GM06990 (cell line): ENCODE data around the gene HDAC1.

ENCODE experiments used
- DNase-seq: peaks from one replicate; pipeline ENCODE4 v3.0.0-alpha.2; 2011; ENCODE audit not compliant: insufficient read length; ENCODE audit errors: extremely low read depth
- H3K27me3 ChIP-seq: replicated peaks from 2 replicates; pipeline ENCODE4 v1.6.0; 2011; ENCODE audit warnings: low read length; ENCODE audit not compliant: control insufficient read depth, insufficient read depth
- H3K36me3 ChIP-seq: 2 replicates; pipeline ENCODE4 v1.5.1; 2011; ENCODE audit warnings: low read length; ENCODE audit not compliant: control insufficient read depth, insufficient read depth
- H3K4me3 ChIP-seq: replicated peaks from 2 replicates; pipeline ENCODE4 v1.5.1; 2011; ENCODE audit warnings: low read depth, mild to moderate bottlenecking, control low read depth, low read length
- TF ChIP-seq, protein P1 (sequence below): IDR thresholded peaks from 2 replicates; pipeline ENCODE4 v1.5.1; 2011; ENCODE audit warnings: low read length, control low read depth, mild to moderate bottlenecking, inconsistent platforms; ENCODE audit not compliant: insufficient read depth, poor library complexity, severe bottlenecking

Gene HDAC1

DNA sequence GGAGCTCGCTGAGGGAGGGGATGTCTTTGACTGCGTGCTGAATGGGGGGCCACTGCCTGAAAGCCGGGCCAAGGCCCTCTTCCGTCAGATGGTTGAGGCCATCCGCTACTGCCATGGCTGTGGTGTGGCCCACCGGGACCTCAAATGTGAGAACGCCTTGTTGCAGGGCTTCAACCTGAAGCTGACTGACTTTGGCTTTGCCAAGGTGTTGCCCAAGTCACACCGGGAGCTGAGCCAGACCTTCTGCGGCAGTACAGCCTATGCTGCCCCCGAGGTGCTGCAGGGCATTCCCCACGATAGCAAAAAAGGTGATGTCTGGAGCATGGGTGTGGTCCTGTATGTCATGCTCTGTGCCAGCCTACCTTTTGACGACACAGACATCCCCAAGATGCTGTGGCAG, 71.8 kb downstream of the HDAC1 start:
- Histone ChIP-seq H3K4me3 (no peak overlapping the region), H3K27me3 (no peaks in the 10 kb centered on the region), H3K36me3 (peaks cover 21% of the 10 kb centered on the region)
- TF ChIP-seq, protein P1, sequence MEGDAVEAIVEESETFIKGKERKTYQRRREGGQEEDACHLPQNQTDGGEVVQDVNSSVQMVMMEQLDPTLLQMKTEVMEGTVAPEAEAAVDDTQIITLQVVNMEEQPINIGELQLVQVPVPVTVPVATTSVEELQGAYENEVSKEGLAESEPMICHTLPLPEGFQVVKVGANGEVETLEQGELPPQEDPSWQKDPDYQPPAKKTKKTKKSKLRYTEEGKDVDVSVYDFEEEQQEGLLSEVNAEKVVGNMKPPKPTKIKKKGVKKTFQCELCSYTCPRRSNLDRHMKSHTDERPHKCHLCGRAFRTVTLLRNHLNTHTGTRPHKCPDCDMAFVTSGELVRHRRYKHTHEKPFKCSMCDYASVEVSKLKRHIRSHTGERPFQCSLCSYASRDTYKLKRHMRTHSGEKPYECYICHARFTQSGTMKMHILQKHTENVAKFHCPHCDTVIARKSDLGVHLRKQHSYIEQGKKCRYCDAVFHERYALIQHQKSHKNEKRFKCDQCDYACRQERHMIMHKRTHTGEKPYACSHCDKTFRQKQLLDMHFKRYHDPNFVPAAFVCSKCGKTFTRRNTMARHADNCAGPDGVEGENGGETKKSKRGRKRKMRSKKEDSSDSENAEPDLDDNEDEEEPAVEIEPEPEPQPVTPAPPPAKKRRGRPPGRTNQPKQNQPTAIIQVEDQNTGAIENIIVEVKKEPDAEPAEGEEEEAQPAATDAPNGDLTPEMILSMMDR, result no peak
- no peak for DNase-seq

DNA sequence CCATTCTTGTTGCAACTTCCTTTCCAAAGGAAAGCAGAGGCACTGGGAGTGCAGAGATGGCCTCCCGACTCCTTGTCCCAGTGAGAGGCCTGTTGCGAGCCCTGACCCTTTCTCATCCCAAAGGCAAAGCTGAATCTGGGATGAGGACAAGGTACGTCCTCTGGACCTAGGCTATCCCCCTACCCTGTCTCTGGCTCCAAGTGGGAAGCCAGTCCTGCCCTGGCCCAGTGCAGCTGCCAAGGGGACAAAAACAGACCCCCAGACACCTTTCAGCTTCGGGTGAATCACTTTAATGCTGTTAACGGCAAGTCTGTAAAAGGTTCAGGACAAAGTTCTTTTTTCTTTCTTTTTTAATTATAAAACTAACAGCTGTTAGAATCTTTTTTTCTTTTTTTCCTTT, 73.0 kb downstream of the HDAC1 start:
- no peak overlapping the region for H3K4me3 ChIP-seq
- no peaks in the 10 kb centered on the region for H3K27me3 ChIP-seq
- DNase-seq, result no peak
- H3K36me3 ChIP-seq, result peaks cover 23% of the 10 kb centered on the region
- TF ChIP-seq, protein P1, result no peak

DNA sequence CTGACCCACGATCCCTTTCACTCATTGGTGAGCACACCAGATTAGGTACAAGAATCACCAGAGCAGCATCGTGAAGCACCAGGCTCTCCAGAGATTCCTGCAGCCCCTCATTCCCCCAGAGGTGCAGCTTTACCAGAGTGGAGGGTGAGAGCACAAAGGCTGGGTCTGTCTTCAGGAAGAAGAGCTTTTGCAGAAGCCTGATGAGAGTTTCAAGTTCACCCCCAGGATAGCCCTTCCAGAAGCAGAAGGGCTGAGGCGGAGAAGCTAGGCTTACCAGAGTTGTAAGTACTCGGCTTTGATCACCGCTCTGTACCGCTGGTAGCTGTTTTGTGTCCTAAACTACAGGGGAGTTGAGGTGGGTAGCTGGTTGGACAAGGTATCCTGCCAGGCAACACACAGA, 73.6 kb downstream of the HDAC1 start:
- no peak overlapping the region for H3K4me3 ChIP-seq
- no peaks in the 10 kb centered on the region for H3K27me3 ChIP-seq
- TF ChIP-seq, protein P1, result no peak
- no peak for DNase-seq
- H3K36me3 ChIP-seq, result peaks cover 23% of the 10 kb centered on the region

DNA sequence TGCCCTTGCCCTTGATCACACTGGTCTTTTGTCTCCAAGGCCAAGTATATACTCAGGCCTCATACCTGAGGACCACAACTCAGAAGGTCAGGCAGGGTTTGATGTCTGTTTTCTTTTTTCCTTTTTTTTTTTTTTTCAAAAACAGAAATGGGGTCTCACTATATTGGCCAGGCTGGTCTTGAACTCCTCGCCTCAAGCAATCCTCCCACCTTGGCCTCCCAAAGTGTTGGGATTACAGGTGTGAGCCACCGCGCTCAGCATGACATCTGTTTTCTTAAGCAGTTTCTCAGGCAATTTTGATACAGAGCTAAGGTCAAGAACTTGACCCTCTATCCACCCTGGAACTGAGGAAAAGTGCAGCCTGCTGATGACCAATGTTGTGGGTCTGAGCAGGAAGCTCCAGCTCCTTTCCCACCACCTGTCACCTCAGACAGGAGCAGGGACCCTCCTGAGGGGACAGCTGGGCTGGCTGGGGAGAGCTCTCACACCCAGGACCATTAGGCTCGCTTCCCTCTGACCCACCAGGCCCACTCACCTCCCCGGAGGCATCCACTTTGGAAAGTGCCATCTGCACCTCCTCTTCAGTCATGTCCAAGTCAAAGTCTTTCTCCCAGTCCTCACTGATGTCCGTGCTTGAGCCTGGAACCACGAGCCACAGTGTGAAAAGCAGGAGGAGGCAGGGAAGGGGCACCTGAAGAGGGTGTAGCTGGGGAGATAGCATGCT, 76.2 kb downstream of the HDAC1 start:
- Histone ChIP-seq H3K27me3 (no peaks in the 10 kb centered on the region), H3K36me3 (peaks cover 23% of the 10 kb centered on the region), H3K4me3 (no peak overlapping the region)
- TF ChIP-seq, protein P1, result no peak
- no peak for DNase-seq

DNA sequence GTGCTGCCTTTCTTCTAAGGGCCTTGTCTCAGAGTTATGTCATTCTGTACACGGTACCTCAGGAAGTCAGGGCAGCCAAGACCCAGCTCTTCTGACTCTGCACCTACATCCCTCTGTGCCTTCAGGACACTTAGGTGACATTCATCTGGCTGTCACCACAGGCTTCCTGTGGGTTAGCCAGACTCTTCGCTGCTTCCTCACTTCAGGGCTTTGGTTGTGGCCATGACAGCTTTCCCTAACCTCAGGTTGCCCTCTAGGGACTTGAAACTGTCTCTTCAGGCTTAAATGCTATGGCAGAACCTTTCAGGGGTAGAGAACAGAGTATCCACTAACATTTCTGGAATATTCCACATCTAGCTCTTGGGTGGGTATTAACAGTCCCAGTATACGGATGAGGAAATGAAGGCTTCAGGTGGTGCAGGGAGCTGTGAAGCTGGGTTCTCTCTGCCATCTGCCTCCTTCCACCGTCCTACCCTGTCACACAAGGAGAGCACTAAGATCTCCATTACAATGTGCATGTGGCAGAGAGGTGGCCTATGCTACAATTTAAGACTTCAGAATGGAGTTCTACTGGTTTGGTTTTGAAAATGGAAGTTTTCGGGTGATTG, 80.4 kb downstream of the HDAC1 start:
- Histone ChIP-seq H3K4me3 (no peak overlapping the region), H3K36me3 (peaks cover 23% of the 10 kb centered on the region), H3K27me3 (no peaks in the 10 kb centered on the region)
- TF ChIP-seq, protein P1, result peak; percentile 17
- no peak for DNase-seq
